HEK293T (cell line): ENCODE data around the gene ALOX12B.

ENCODE experiments used
- ARNT ChIP-seq: fragments of 450-650 bp; IDR thresholded peaks from 2 replicates; pipeline ENCODE4 v1.6.1; 2017; ENCODE audit warnings: mild to moderate bottlenecking
- ELF4 ChIP-seq: fragments of 450-650 bp; IDR thresholded peaks from 2 replicates; pipeline ENCODE4 v1.6.1; 2017; ENCODE audit warnings: antibody characterized with exemption
- HDGF ChIP-seq: fragments of 450-650 bp; IDR thresholded peaks from 2 replicates; pipeline ENCODE4 v1.6.1; 2017; ENCODE audit warnings: antibody characterized with exemption, borderline replicate concordance
- L3MBTL2 ChIP-seq: fragments of 450-650 bp; conservative IDR thresholded peaks from 2 replicates; pipeline ENCODE4 v1.6.1; 2016; ENCODE audit warnings: mild to moderate bottlenecking
- NFRKB ChIP-seq: fragments of 450-650 bp; IDR thresholded peaks from 2 replicates; pipeline ENCODE4 v1.6.1; 2016; ENCODE audit warnings: mild to moderate bottlenecking, moderate library complexity
- SP1 ChIP-seq: fragments of 450-650 bp; IDR thresholded peaks from 2 replicates; pipeline ENCODE4 v1.6.1; 2017
- ZNF384 ChIP-seq: fragments of 450-650 bp; IDR thresholded peaks from 2 replicates; pipeline ENCODE4 v1.6.1; 2016

GRCh38 chr17:8119581-8120519, 32.3 kb upstream of the ALOX12B start:
- TF ChIP-seq HDGF (no peak), SP1 (no peak), NFRKB (no peak), ELF4 (no peak; the same call in 1 of the 2 replicates), ZNF384 (no peak), ARNT (peak; percentile 36; the same call in 1 of the 2 replicates), L3MBTL2 (no peak)
